Natural killer cell (primary cell): ENCODE measurements around the gene BSG. TPM values are rescaled to one million over a fixed set of nuclear protein-coding genes. Genes with fewer than 3 reads are reported as not detected.
A peak's percentile ranks its signal among the peaks of the same experiment; 100 is the strongest.

Source experiments
- ATAC-seq, 3 donors: fragments of 150-1000 bp in 2 of 3; fragments of 200-7000 bp in 1 of 3; cut with Tn5 transposase; 1 replicate in 1 of 3; 2 replicates in 2 of 3; pipeline ENCODE4 v1.10.0; 2021; ENCODE audit warnings: mild to moderate bottlenecking in 2 of 3, moderate library complexity in 2 of 3
- DNase-seq, 2 donors: peaks; one replicate each; pipeline versions ENCODE4 v3.0.0 to v3.0.0-alpha.2; 2013 to 2021; ENCODE audit warnings: mixed read lengths in 1 of 2
- H3K27ac ChIP-seq: one replicate; pipeline ENCODE4 v1.5.1; 2013; ENCODE audit warnings: mild to moderate bottlenecking, low read length
- H3K27me3 ChIP-seq: one replicate; pipeline ENCODE4 v1.6.1; 2013; ENCODE audit warnings: low read length; ENCODE audit not compliant: control insufficient read depth, insufficient read depth
- H3K36me3 ChIP-seq: one replicate; pipeline ENCODE4 v1.6.1; 2013; ENCODE audit warnings: low read length; ENCODE audit not compliant: control insufficient read depth, insufficient read depth
- H3K4me1 ChIP-seq: one replicate; pipeline ENCODE4 v1.6.1; 2013; ENCODE audit warnings: low read length; ENCODE audit not compliant: control insufficient read depth, insufficient read depth
- H3K4me3 ChIP-seq: one replicate; pipeline ENCODE4 v1.5.1; 2013; ENCODE audit warnings: low read length
- H3K9me3 ChIP-seq: one replicate; pipeline ENCODE4 v1.6.1; 2013; ENCODE audit warnings: low read length; ENCODE audit not compliant: control insufficient read depth, insufficient read depth
- H3K27ac Mint-ChIP-seq, 2 donors: one replicate each; pipeline ENCODE4 v1.8.0; 2022; ENCODE audit warnings: mild to moderate bottlenecking in 2 of 2, mixed read lengths in 2 of 2, moderate library complexity in 1 of 2
- H3K27me3 Mint-ChIP-seq, 2 donors: one replicate each; pipeline ENCODE4 v1.8.0; 2022; ENCODE audit warnings: low read depth in 2 of 2, mixed read lengths in 2 of 2
- H3K36me3 Mint-ChIP-seq: one replicate; pipeline ENCODE4 v1.8.0; 2022; ENCODE audit warnings: mixed read lengths
- H3K4me1 Mint-ChIP-seq, 2 donors: one replicate each; pipeline ENCODE4 v1.8.0; 2022; ENCODE audit warnings: mixed read lengths in 2 of 2
- H3K4me3 Mint-ChIP-seq: one replicate; pipeline ENCODE4 v1.8.0; 2022; ENCODE audit warnings: mild to moderate bottlenecking, moderate library complexity, mixed read lengths
- H3K9me3 Mint-ChIP-seq, 2 donors: one replicate each; pipeline ENCODE4 v1.8.0; 2022; ENCODE audit warnings: mixed read lengths in 2 of 2
- WGBS: methylation state at CpG from one replicate; pipeline ENCODE4 v1.1.7; 2013; ENCODE audit warnings: missing lambda C conversion rate; ENCODE audit not compliant: insufficient coverage; 5-methylcytosine and 5-hydroxymethylcytosine counted together
- intact Hi-C: fragments of 100-400 bp; cut with micrococcal nuclease; formaldehyde crosslinking; loops from one replicate; pipeline ENCODE4 v1.14.2; 2022
- total RNA-seq, 4 donors: library from RNA; stranded (reverse); fragments of 120-200 nt in 1 of 4; gene quantifications; one replicate each; pipeline versions ENCODE4 v1.2.3 to v1.2.4, GENCODE V29; 2013 to 2022
- TF ChIP-seq, protein P1 (sequence below): fragments of 200-600 bp; IDR thresholded peaks from one replicate; pipeline ENCODE4 v1.8.0; 2022; ENCODE audit warnings: antibody characterized with exemption

Gene BSG
- total RNA-seq, 3 donors from 2014 or later (not counting 1 experiment from before 2014, with no cell fraction given) = 229 to 248 (median 236) TPM

DNA sequence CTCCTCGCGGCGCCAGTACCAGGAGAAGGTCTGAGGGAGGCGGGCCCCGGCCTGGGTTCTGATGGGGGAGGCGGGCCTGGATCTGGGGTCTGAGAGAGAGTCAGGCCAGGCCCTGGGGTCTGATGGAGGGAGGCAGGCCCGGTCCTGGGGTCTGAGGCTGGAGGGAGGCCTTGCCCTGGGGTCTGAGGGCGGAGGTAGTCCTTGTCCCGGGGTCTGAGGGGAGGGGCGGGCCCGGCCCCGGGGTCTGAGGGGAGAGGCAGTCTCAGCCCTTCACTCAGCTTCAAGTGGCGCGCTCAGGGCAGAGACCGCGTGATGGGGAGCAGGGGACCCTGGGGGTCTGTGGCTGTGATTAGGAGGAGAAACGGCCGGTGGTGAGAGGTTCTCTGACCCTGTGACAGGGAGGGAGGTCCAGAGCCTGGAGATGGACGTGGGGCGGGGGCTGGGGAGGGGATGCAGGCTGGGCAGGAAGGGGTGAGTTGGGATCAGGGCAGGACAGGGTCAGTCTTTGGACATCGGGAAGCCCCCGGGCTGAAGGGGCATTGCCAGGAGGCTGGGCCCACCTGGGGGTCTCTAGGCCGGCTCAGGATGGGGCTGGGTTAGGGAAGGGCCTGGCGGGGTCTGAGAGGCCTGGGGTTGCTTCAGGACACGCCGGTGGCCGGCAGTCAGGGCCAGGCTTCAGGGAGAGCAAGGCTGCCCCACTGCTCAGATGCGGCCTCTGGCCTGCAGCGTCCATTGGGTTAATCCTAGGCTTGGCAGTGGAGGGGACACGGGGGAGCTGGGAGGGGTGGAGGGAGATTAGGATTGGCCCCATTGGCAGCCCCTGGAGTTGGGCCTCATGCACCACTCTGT lies 36.0 kb downstream of the BSG start:
- intact Hi-C loops = no loop called here
- Histone ChIP-seq H3K27ac (peak overlapping the region; percentile 53), H3K4me3 (peak overlapping the region; percentile 11), H3K27me3 (peaks cover 4% of the 10 kb centered on the region), H3K4me1 (peaks cover 51% of the 10 kb centered on the region), H3K9me3 (no peaks in the 10 kb centered on the region), H3K36me3 (no peaks in the 10 kb centered on the region)
- Mint-ChIP-seq H3K27ac (peak overlapping the region in 1 of 2 donors; percentile 35), H3K4me3 (peak overlapping the region; percentile 40), H3K4me1 (peaks cover 12 to 21% of the 10 kb centered on the region in 2 donors), H3K27me3 (no peaks in the 10 kb centered on the region), H3K9me3 (no peaks in the 10 kb centered on the region), H3K36me3 (no peaks in the 10 kb centered on the region)
- WGBS = 88% methylated on average over 30 of the region's 30 CpGs
- TF ChIP-seq, protein P1, sequence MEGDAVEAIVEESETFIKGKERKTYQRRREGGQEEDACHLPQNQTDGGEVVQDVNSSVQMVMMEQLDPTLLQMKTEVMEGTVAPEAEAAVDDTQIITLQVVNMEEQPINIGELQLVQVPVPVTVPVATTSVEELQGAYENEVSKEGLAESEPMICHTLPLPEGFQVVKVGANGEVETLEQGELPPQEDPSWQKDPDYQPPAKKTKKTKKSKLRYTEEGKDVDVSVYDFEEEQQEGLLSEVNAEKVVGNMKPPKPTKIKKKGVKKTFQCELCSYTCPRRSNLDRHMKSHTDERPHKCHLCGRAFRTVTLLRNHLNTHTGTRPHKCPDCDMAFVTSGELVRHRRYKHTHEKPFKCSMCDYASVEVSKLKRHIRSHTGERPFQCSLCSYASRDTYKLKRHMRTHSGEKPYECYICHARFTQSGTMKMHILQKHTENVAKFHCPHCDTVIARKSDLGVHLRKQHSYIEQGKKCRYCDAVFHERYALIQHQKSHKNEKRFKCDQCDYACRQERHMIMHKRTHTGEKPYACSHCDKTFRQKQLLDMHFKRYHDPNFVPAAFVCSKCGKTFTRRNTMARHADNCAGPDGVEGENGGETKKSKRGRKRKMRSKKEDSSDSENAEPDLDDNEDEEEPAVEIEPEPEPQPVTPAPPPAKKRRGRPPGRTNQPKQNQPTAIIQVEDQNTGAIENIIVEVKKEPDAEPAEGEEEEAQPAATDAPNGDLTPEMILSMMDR = no peak
- no peak for DNase-seq
- ATAC-seq = no peak

DNA sequence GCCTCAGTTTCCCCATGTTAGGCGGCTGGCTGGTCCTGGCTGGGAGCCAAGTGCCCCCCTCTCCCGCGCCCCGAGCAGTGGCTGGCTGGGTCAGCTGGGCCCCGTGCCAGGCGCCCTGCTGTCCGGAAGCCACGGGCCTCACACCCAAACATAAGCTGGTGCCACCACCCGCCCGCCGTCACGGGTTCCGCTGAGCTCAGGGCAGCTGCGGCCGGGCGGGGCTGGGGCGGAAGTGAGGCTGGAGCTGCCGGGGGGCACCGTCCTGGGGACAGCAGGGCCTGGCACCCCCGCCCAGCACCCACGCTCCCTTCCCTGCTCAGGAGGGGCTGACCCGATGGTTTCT lies 36.6 kb downstream of the BSG start:
- no peak overlapping the region for H3K4me3 Mint-ChIP-seq
- TF ChIP-seq, protein P1 = no peak
- peak overlapping the region in 1 of 2 donors; percentile 35 for H3K27ac Mint-ChIP-seq
- DNase-seq (no peak), ATAC-seq (peak; percentile 15 to 49 (median 33))
- Histone ChIP-seq H3K4me1 (peaks cover 51% of the 10 kb centered on the region), H3K9me3 (no peaks in the 10 kb centered on the region), H3K4me3 (no peak overlapping the region), H3K36me3 (no peaks in the 10 kb centered on the region), H3K27ac (peak overlapping the region; percentile 78), H3K27me3 (peaks cover 4% of the 10 kb centered on the region)
- intact Hi-C loops = no loop called here
- 66% methylated on average over 22 of the region's 22 CpGs for WGBS
- peaks cover 12 to 21% of the 10 kb centered on the region in 2 donors for H3K4me1 Mint-ChIP-seq
- no peaks in the 10 kb centered on the region for H3K27me3 Mint-ChIP-seq
- H3K36me3 Mint-ChIP-seq = no peaks in the 10 kb centered on the region
- no peaks in the 10 kb centered on the region for H3K9me3 Mint-ChIP-seq

DNA sequence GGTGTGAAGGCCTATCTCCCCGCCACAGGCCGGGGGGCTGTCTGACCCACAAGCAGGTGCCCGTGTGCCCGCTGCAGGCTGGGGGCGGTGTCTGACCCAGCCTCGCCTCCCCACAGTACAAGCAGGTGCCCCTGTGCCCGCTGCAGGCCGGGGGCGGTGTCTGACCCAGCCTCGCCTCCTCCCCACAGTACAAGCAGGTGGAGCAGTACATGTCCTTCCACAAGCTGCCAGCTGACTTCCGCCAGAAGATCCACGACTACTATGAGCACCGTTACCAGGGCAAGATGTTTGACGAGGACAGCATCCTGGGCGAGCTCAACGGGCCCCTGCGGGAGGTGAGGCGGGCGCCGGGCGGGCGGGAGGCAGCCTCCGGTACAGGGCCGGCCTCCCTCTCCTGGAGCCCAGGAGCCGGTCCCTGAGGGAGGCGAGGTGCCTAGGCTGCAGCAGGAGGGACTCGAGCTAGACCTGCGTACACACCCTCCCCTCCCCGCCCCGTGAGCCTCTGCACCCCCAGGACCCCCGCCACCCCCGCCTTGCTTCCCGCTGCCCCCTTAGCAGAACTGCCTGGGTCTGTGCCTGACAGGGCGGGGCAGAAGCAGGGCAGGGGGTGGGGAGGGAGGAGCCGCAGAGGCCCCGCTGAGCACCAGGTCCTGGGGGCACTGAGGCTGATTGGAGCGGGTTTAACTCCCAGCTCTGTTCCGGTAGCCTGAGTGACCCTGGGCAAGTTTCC lies 37.8 kb downstream of the BSG start:
- no peaks in the 10 kb centered on the region for H3K9me3 ChIP-seq
- ATAC-seq (peak; percentile 26 to 51 (median 38)), DNase-seq (peak in 1 of 2 donors; percentile 67)
- peaks cover 3 to 7% of the 10 kb centered on the region in 2 donors for H3K27me3 Mint-ChIP-seq
- 34% methylated on average over 32 of the region's 38 CpGs for WGBS
- H3K27ac Mint-ChIP-seq = peak overlapping the region; percentile 51 to 84
- peak overlapping the region; percentile 78 for H3K27ac ChIP-seq
- peaks cover 12 to 21% of the 10 kb centered on the region in 2 donors for H3K4me1 Mint-ChIP-seq
- H3K4me1 ChIP-seq = peaks cover 51% of the 10 kb centered on the region
- intact Hi-C loops = no loop called here
- H3K4me3 ChIP-seq = peak overlapping the region; percentile 37
- H3K9me3 Mint-ChIP-seq = no peaks in the 10 kb centered on the region
- TF ChIP-seq, protein P1 = no peak
- peaks cover 4% of the 10 kb centered on the region for H3K27me3 ChIP-seq
- no peaks in the 10 kb centered on the region for H3K36me3 ChIP-seq
- H3K36me3 Mint-ChIP-seq = no peaks in the 10 kb centered on the region
- peak overlapping the region; percentile 82 for H3K4me3 Mint-ChIP-seq
